Endometrium (tissue), 2 donors: ENCODE data around the gene OR51B4.
"Not testable (repeated sequence)": the region's sequence is repeated elsewhere in the genome, so short reads cannot be mapped to it uniquely, and the experiment has no call there.

ENCODE experiments used
- FAIRE-seq: peaks from 2 replicates; lab custom pipeline; 2012; peaks lifted over from hg19 to GRCh38; lab: Jason Lieb, UNC
- donor health status: control.
- donor health status: control.

OR51B4 gene

DNA sequence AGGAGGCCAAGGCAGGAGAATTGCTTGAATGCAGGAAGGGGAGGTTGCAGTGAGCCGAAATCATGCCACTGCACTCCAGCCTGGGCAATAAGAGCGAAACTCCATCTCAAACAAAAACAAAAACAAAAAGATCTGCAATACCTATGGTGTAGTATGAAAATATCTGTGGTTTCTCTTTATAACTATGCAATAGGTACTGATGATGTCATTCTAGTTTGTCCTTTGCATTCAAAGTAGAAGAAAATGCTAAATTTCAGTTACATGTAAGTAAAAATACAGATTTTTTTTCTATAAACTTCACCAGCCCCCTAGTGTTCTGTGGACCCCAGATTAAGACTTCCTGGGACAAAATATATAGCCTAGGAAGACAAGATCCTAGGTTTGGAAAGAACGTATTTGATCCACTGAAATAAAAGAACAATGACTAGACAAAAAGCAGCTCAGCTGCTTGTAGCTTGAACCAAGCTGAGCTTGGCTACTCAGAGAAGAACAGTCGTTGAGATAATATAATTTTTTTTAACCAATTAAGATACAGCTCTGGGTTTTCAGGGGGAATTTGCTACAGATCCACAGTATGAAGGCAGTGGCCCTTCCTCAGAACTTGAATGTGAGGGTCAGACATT lies 29.2 kb downstream of the OR51B4 start:
- no peak for FAIRE-seq

DNA sequence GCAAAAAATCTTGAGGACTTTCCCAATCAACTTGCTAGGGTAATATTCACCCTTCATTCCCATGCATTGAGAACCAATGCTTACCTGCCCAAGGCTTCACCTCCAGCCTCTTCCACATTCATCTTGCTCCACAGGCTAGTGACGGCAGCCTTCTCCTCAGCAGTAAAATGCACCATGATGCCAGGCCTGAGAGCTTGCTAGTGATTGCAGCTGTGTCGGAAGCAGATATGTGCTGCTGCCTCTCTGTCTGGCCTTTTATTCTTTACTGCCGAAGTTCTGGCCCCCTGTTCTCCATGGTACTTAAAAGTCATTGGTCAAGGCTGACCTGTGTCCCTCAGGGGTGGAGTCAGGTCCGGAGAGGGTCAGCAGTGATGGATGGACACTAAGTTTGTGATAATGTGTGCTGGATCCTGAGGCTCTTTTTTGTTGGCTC lies 32.0 kb downstream of the OR51B4 start, which contains the start of gene HBE1:
Gene HBE1 (minus strand): TSS at position 231 of the 433 bp plus-strand sequence. CDS start 55 bp downstream, at position 176.
- no peak for FAIRE-seq

DNA sequence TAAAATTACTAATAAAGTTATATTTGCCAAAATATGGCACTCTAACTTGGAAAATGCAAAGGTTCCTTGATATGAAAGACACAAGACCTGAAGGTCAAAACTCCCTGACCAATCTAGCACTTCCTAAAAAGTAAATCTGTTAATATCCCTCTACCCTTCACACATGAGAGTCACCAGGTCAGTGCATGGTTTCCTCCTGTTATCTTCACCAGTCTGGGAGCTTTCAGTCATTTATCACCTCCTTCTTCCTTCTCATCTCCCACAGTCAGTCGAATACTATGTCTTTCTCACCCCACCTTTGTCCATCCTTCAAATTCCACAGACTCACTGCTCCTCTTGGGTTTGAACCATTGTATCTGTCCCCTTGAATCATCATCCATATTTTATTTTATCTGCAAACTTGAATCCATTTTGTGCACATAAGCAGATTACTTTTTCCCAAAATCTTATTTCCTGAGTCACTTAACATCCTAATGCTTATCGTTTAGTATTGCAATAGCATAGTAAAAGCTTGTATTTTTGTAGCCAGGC lies 34.6 kb downstream of the OR51B4 start:
- FAIRE-seq: no peak

DNA sequence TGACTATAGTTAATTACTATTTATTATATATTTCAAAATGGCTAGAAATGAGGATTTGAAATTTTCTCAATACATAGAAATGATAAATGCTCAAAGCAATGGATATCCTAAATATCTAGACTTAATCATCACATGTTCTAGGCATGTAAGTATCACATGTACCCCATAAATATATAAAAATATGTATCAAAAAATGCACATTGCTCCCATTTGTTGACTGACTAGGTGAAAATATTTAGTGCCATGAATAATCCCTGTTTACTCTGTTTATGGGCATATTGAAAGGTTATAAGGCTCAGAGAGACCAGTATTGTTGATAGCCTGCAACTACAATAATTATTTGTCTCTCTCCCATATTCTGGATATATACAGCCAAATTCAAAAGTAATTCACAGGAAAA lies 35.1 kb downstream of the OR51B4 start:
- FAIRE-seq: no peak

DNA sequence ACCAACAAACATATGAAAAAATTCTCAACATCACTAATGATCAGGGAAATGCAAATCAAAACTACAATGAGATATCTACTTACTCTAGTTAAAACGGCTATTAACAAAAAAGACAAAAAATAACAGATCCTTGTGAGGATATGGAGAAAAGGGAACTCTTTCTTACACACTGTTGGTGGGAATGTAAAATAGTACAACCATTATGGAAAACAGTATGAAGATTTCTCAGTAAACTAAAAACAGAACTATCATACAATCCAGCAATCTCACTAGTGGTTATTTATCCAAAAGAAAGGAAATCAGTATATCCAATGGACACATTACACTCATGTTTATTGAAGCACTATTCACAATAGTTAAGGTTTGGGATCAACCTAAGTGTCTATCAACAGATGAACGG lies 35.9 kb downstream of the OR51B4 start:
- FAIRE-seq: no peak

DNA sequence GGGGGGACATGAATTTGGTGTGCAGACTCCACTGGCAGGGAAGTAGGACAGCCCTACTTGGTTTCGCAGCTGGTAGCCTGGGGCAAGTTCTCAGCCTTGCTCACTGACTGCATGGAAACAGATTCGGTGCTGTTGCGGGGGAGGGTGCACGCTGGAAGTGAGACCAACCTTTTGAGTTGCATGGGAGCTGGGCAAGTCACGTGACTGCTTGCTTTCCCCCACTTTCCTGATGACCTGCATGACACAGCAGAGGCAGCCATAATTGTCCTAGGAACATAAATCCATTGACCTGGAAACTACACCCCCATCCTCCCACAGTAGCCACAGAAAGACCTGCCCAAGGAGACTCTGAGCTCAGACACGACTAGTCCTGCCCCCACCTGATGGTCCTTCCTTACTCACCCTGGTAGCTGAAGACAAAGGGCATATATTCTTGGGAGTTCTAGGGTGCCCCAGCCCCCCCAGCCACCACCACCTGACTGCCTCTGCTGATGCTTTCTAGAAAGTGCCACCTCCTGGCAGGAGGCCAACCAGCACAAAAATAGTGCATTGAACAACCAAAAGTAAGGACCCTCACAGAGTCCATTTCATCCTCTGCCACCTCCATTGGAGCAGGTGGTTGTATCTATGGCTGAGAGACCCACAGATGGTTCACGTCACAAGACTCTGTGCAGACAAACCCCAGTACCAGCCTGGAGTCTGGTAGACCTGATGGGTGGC lies 43.0 kb downstream of the OR51B4 start:
- no peak for FAIRE-seq

DNA sequence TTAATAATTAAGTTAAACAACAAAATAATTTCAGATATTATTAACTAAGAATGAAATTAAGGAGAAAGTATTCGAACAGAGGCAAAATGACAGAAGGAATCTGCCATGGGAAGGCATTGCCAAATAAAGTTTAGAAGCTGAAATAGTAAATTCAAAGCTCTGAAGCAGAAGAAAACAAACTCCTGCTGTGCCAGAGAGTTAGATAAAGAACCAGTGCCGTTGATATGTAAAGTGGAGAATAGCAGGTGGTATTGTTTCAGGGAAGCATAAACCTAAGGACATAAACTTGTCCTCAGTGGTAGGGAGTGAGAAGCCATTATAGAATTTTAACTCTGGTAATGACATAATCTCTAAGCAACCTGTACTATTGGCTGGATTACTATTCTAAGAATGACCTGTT lies 44.5 kb downstream of the OR51B4 start:
- FAIRE-seq: no peak

DNA sequence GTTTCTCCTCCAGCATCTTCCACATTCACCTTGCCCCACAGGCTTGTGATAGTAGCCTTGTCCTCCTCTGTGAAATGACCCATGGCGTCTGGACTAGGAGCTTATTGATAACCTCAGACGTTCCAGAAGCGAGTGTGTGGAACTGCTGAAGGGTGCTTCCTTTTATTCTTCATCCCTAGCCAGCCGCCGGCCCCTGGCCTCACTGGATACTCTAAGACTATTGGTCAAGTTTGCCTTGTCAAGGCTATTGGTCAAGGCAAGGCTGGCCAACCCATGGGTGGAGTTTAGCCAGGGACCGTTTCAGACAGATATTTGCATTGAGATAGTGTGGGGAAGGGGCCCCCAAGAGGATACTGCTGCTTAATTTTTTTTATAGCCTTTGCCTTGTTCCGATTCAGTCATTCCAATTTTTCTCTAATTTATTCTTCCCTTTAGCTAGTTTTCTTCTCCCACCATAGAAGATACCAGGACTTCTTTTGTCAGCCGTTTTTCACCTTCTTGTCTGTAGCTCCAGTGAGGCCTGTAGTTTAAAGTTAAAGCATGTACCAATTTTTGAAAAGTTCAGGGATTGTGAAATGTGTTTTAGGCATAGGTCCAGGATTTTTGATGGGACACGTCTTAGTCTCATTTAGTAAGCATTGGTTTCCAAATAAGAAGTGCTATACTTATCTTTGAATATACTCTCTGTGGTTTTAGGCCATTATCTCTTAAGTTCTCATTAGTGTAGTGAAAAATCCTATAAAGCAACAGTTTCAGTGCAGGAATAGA lies 46.9 kb downstream of the OR51B4 start, which contains the start of gene HBG2:
Gene HBG2 (minus strand): TSS at position 136 of the 768 bp plus-strand sequence. CDS start 53 bp downstream, at position 83.
- FAIRE-seq: not testable (repeated sequence)

DNA sequence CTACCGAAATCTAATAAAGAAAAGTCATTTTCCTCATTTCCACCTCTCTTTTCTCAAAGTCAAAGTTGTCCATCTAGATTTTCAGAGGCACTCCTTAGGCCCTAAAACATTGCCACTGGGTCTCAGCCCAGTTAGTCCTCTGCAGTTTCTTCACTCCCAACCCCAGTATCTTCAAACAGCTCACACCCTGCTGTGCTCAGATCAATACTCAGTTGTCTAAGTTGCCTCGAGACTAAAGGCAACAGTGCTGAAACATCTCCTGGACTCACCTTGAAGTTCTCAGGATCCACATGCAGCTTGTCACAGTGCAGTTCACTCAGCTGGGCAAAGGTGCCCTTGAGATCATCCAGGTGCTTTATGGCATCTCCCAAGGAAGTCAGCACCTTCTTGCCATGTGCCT lies 47.7 kb downstream of the OR51B4 start:
- not testable (repeated sequence) for FAIRE-seq

DNA sequence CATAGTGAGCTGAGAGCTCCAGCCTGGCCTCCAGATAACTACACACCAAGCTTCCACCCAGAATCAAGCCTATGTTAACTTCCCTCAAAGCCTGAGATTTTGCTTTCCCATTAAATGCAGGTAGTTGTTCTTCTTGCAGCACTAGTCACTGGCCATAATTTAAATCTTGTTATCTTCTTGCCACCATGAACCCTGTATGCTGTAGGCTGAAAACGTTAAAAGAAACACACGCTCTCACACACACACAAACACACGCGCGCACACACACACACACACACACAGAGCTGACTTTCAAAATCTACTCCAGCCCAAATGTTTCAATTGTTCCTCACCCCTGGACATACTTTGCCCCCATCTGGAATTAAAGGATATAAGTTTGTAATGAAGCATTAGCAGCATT lies 48.3 kb downstream of the OR51B4 start:
- not testable (repeated sequence) for FAIRE-seq

DNA sequence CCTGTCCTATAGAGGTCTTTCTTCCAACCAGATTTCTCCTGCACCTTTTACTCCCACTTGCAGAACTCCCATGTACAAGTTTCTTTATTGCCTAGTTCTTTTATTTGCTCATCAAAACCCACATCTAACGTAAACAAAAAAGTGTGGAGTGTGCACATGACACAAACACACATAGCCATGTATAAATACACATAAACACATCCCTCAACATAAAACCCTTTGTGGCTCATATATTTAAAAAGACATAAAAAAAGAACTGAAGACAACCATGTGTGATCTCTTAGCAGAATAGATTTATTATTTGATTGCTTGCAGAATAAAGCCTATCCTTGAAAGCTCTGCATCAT lies 48.9 kb downstream of the OR51B4 start:
- FAIRE-seq: peak; percentile 37

DNA sequence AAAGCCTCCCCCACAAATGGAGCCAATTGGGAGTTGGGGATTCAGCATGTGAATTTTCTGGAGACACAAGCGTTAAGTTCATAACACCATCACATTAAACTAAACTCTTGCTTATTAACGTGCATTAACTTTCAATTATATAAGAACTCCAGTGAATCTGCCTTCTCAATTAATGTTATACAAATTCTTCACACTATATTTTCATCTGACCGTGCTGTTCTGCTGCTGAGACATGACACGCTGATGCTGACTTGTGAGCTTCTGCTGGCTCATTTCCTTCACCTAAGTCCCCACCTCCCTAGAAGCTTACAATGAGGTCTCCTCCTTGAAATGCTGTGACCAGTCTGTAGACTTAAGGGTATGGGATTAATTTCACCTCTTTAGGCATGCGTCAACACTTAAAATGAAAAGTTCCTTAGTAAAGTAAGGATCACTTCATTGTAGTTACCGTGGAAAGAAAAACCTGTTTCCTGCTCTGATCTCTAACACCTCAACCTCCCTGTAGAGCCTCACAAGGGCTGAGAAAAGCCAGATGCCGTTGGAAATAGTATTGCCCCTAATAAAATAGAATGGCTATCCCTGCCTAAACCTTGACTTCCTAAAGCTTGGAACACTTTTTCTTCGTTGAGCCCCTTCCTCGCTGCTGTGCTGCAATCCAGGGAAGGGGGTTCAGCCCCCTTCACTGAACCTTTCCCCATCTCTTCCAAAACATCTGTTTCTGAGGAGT lies 49.4 kb downstream of the OR51B4 start:
- no peak for FAIRE-seq

DNA sequence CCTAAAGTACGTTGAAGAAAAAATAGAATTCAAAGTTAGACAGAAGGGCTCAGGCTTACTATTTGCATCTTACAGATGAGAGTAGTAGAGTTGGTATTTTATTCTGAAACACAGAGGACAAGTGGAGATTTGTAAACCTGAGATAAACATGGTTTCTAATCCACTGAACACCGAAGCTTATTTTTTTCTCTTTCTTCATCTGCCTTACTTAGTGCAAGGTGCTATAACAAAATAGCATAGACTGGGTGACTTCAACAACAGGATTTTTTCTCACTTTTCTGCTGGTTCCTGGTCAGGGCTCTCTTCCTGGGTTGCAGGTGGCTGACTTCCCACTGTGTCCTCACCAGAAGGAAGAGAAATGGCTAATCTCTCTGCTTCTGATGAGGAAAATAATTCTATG lies 50.0 kb downstream of the OR51B4 start:
- no peak for FAIRE-seq
